Osteocyte (in vitro differentiated cells): ENCODE measurements around the gene DDX41. TPM values are rescaled to one million over a fixed set of nuclear protein-coding genes. Genes with fewer than 3 reads are reported as not detected.

Source experiments
- DNase-seq: peaks from one replicate; pipeline ENCODE4 v3.0.0; 2021; ENCODE audit warnings: mixed read lengths; ENCODE audit not compliant: unreplicated experiment; ENCODE audit errors: extremely low spot score
- H3K27ac Mint-ChIP-seq: one replicate; pipeline ENCODE4 v1.8.0; 2021; ENCODE audit warnings: mild to moderate bottlenecking, mixed read lengths; ENCODE audit not compliant: unreplicated experiment
- H3K27me3 Mint-ChIP-seq: one replicate; pipeline ENCODE4 v1.8.0; 2021; ENCODE audit warnings: mixed read lengths; ENCODE audit not compliant: unreplicated experiment
- H3K36me3 Mint-ChIP-seq: one replicate; pipeline ENCODE4 v1.8.0; 2021; ENCODE audit warnings: mixed read lengths; ENCODE audit not compliant: unreplicated experiment
- H3K4me1 Mint-ChIP-seq: one replicate; pipeline ENCODE4 v1.8.0; 2021; ENCODE audit warnings: mixed read lengths; ENCODE audit not compliant: unreplicated experiment
- H3K4me3 Mint-ChIP-seq: one replicate; pipeline ENCODE4 v1.8.0; 2021; ENCODE audit warnings: mild to moderate bottlenecking, moderate library complexity, mixed read lengths; ENCODE audit not compliant: unreplicated experiment
- H3K9me3 Mint-ChIP-seq: one replicate; pipeline ENCODE4 v1.8.0; 2021; ENCODE audit warnings: mixed read lengths; ENCODE audit not compliant: unreplicated experiment
- total RNA-seq: library from RNA; stranded (reverse); gene quantifications from 2 replicates; pipeline ENCODE4 v1.2.1, GENCODE V29; 2021
- TF ChIP-seq, protein P1 (sequence below): fragments of 200-600 bp; sonication (generic); IDR thresholded peaks from 2 replicates; pipeline ENCODE4 v1.5.0; 2021; ENCODE audit warnings: antibody characterized with exemption, mild to moderate bottlenecking, moderate library complexity

The DDX41 gene
- total RNA-seq, 1 donor from 2014 or later = 83.1 TPM

GRCh38 chr5:177491429-177491945 lies 25.3 kb downstream of the DDX41 start:
- no peak overlapping the region for H3K4me3 Mint-ChIP-seq
- no peaks in the 10 kb centered on the region for H3K27me3 Mint-ChIP-seq
- H3K9me3 Mint-ChIP-seq = no peaks in the 10 kb centered on the region
- H3K36me3 Mint-ChIP-seq = peaks cover 25% of the 10 kb centered on the region
- peak overlapping the region; percentile 84 for H3K27ac Mint-ChIP-seq
- TF ChIP-seq, protein P1, sequence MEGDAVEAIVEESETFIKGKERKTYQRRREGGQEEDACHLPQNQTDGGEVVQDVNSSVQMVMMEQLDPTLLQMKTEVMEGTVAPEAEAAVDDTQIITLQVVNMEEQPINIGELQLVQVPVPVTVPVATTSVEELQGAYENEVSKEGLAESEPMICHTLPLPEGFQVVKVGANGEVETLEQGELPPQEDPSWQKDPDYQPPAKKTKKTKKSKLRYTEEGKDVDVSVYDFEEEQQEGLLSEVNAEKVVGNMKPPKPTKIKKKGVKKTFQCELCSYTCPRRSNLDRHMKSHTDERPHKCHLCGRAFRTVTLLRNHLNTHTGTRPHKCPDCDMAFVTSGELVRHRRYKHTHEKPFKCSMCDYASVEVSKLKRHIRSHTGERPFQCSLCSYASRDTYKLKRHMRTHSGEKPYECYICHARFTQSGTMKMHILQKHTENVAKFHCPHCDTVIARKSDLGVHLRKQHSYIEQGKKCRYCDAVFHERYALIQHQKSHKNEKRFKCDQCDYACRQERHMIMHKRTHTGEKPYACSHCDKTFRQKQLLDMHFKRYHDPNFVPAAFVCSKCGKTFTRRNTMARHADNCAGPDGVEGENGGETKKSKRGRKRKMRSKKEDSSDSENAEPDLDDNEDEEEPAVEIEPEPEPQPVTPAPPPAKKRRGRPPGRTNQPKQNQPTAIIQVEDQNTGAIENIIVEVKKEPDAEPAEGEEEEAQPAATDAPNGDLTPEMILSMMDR = peak; percentile 96
- DNase-seq = peak; percentile 93
- peaks cover 51% of the 10 kb centered on the region for H3K4me1 Mint-ChIP-seq

- peak overlapping the region; percentile 84 for H3K27ac Mint-ChIP-seq
- TF ChIP-seq, protein P1 = no peak
- H3K27me3 Mint-ChIP-seq = no peaks in the 10 kb centered on the region
- DNase-seq = no peak
- peaks cover 47% of the 10 kb centered on the region for H3K4me1 Mint-ChIP-seq
- H3K4me3 Mint-ChIP-seq = no peak overlapping the region
- peaks cover 25% of the 10 kb centered on the region for H3K36me3 Mint-ChIP-seq
- no peaks in the 10 kb centered on the region for H3K9me3 Mint-ChIP-seq
These were observed 25.8 kb downstream of the DDX41 start for GRCh38 chr5:177490992-177491391.

- no peaks in the 10 kb centered on the region for H3K27me3 Mint-ChIP-seq
- TF ChIP-seq, protein P1 = no peak
- H3K27ac Mint-ChIP-seq = peak overlapping the region; percentile 64
- no peaks in the 10 kb centered on the region for H3K9me3 Mint-ChIP-seq
- peaks cover 26% of the 10 kb centered on the region for H3K36me3 Mint-ChIP-seq
- peaks cover 42% of the 10 kb centered on the region for H3K4me1 Mint-ChIP-seq
- H3K4me3 Mint-ChIP-seq = no peak overlapping the region
- DNase-seq = no peak
These were observed 26.3 kb downstream of the DDX41 start for GRCh38 chr5:177490311-177490991.

DNA sequence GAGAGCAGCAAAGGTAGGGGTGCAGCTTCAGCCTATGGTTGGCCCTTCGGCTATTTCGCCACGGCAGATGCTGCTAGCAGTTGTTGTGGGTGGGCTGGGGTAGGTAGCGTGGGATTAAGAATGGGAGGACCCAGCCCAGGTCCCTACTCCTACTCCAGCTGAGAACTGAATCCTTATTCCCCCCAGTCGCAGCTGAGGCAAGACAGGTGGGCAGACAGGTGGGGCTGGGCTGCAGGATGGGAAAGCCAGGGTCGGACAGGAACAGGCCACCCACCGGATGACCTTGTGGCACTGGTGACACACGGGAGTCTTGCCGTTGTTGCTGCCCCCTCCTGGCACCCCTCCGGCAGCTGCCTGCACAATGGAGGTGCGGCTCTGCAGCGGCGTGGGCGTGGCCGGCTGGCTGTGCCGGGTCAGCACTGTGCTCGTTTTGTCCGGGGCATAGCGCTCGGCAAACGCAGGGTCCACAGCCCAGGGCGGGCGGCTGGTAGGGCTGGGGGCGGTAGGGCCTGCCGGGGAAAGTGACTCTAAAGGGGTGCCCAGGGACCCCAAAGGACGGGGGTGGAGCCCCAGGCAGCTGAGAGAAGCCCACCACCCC lies 27.5 kb downstream of the DDX41 start:
- no peak overlapping the region for H3K4me3 Mint-ChIP-seq
- no peak overlapping the region for H3K27ac Mint-ChIP-seq
- H3K27me3 Mint-ChIP-seq = no peaks in the 10 kb centered on the region
- H3K4me1 Mint-ChIP-seq = peaks cover 39% of the 10 kb centered on the region
- peaks cover 38% of the 10 kb centered on the region for H3K36me3 Mint-ChIP-seq
- TF ChIP-seq, protein P1 = peak; percentile 6
- no peaks in the 10 kb centered on the region for H3K9me3 Mint-ChIP-seq
- DNase-seq = no peak

GRCh38 chr5:177487975-177488374 lies 28.8 kb downstream of the DDX41 start:
- Mint-ChIP-seq H3K27me3 (no peaks in the 10 kb centered on the region), H3K4me3 (no peak overlapping the region), H3K36me3 (peaks cover 39% of the 10 kb centered on the region), H3K4me1 (peaks cover 35% of the 10 kb centered on the region), H3K9me3 (no peaks in the 10 kb centered on the region), H3K27ac (no peak overlapping the region)
- TF ChIP-seq, protein P1 = no peak
- no peak for DNase-seq
